GM19395 (cell line): ENCODE measurements around the gene KCNIP1.
"Not testable (repeated sequence)": the region's sequence is repeated elsewhere in the genome, so short reads cannot be mapped to it uniquely, and the experiment has no call there.

Source experiments
- ATAC-seq: cut with Tn5 transposase; IDR thresholded peaks from one replicate; pipeline ENCODE4 v1.9.1; 2021; ENCODE audit warnings: mild to moderate bottlenecking, moderate library complexity; ENCODE audit not compliant: unreplicated experiment

KCNIP1 gene

DNA sequence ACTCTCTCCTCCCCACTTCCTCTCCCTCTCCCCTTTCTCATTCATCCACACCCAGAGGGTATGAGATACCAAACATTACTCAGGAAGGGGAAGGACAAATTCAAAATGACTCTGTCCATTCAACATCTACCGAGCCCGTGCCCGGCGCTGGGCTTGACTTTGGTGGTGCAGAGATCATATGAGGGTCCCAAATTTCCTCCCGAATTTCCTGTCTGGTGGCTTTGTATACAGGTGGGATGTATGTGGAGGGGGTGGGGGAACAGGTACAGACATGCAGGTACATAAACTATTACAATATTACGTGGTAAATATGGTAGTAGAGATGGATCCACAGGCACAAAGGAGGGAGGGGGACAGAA, 257.9 kb downstream of the KCNIP1 start:
- no peak for ATAC-seq

DNA sequence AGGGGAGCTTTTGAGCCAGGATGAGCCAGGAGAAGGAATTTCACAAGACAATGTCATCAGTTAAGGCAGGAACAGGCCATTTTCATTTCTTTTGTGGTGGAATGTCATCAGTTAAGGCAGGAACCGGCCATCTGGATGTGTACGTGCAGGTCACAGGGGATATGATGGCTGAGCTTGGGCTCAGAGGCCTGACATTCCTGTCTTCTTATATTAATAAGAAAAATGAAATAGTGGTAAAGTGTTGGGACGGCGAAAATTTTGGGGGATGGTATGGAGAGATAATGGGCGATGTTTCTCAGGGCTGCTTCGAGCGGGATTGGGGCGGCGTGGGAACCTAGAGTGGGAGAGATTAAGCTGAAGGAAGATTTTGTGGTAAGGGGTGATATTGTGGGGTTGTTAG, 258.5 kb downstream of the KCNIP1 start:
- ATAC-seq, result not testable (repeated sequence)

DNA sequence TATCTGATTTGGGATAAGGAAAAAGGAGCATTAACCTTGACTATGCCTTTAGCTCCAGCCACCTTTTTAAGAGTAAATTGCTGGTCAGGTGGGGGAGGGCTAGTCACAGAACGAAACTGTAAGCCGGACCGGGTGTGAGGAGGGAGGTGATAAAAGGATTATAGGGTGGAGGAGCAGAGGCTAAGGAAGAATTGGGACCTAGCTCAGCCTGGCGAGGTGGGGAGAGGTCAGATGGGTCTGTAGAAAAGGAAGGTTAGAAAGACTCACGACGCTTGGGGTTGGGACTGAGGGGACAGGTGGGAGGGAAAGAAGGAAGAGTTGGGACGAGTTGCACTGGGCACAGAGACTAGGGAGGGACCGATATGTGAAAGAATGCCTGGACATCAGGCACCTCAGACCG, 262.0 kb downstream of the KCNIP1 start:
- ATAC-seq, result not testable (repeated sequence)

DNA sequence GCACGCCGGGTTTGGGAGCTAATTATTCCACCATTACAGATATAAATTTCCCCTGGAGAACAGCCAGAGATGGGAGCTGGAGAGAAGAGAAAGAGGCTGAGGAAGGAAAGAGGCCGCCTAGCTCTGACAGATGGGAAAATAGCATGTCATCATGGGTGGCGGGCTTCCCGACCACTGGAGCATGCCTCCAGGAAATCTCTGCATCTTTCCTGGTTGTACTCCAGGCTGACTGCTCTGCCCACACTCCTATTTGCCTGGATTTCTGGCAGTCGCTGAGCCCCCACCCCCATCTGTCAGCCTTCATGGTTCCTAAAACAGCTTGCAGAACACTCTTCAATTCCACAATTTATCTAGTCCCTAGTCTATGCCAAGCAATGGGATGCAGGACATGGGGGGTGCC, 265.4 kb downstream of the KCNIP1 start:
- ATAC-seq, result no peak

DNA sequence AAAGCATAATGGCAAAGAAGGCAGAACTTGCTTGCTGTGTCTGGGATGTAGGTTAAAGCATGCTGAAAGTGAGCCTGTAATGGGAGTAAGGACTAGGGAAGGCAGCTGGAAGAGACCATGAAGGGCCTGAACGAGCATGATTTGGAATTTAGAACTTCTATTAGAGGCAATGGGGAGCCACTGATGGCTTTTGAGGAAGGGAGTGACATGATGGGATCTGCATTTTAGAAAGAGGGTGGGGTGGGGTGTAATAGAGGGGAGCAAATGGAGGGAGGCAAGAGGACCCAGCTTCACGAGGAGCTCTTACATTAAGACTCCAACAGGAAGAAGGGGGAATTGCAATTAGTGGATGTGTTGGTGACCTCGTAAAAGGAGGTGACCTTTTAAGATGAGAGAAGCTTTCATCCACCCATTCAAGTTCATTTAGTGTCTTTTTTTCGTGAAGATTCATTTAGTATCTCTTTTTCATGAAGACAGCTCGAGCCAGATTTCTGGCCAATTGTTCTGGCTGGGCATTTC, 266.1 kb downstream of the KCNIP1 start:
- ATAC-seq, result no peak

DNA sequence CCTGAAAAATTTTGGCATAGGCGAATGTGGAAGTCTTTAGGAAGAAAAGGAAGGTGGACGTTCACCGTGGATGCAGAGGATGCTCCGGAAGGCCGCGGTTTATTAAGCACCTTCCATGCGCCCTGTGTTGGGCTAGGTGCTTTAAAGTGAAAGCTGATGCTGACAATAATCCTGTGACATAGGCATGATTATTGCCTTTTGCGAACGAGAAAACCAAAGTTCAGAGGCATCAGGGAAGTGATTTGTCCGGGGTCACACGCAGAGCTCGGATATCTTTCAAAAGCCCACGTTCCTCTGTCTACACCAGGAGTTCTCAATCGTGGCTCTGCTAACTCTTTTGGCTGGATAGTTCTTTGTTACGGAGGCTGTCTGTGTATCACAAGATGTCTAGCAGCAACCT, 267.7 kb downstream of the KCNIP1 start:
- no peak for ATAC-seq

DNA sequence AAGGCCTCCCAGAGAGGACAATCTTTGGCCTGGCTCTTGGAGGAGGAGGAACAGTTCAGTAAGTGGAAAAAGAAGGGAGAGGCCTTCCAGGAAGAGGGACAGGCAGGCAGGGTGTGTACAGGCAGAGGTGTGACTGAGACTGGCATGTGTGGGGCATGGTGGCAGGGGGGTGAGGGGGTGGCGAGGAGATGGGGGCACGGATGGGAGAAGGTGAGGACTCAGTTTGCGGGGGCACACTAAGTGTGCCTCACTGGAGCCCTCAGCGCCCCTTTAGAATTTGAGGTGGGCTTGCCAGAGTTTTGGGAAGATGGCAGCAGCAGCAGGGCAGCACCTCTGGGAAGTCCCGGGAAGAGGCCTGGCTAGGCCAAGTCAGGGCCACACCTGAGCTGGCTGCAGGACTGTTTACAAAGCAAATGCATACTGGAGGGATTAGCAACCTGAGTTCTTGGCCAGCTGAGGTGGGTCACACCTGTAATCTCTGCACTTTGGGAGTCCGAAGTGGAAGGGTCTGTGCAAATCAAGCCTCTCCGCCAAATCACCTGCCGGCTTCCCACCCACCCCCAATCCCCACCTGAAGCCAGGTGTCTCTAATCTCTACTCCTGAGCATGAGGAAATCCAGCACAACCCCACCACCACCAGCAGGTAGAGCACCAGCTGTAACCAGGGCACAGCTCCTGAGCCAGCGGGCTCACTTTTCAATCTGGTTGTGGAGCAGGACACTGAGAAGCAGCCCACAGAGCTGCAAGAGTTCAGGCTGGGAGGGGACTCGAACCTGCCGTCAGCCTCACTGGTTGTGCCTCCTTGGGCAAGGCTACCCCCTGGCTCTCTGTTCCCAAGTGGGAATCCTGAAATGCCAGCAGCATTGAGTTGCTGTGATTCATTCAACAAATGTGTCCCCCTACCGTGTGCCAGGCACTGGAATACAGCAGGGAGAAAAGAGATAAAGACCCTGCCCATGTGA, 269.5 kb downstream of the KCNIP1 start:
- no peak for ATAC-seq

DNA sequence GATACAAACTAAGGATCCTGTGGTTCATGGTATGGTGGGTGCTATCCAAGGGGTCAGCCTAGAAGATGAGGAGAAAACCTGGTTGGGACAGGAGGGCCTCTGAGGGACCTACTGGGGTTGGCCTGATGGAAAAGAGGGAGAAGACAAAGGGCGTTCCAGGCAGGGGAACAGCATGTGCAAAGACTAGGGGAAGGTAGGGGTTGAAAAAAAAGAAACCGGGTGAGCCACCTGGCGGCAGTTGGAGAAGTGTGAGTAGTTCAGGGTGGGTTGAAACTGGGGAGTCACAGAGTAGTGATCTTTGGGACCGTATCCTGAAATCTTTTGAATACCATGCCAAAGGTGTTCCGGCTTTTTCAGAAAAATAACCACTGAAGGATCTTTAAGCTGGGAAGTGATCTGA, 271.0 kb downstream of the KCNIP1 start:
- no peak for ATAC-seq

DNA sequence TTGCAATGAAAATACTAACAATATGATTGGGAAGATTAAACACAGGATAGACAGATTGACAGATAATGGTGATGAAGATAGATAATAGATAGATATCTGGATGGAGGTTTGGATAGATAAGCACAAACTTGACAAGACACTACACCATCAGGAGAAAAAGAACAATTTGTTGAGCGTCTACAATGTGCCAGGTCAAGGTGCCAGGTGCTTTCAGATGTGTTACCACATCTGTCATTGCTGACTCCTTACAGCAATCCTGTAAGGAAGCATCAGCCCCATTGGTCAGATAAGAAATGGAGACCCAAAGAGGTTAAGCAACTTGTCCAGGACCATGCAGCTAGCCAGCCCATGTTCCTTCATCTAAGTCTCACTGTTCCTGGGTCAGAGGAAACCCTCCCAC, 278.1 kb downstream of the KCNIP1 start:
- no peak for ATAC-seq

DNA sequence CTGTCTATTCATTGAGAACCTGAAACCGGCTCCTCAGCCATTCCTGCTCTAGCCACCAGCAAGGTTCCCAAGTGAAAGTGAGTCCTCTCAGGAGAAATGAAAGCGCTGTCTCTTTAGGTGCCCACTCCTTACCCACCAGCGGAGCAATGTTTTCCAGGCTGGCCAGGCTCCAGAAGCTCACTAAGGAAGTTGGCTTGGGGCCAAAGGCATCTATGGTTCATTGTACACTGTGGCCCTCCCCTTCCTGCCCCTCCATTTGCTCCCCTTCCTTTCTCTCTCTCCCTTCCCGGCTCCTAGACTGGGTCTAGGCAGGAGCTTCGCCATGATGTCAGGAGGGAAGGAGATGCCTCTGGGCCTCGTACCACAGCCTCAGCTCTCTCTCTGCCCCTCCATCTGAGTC, 278.6 kb downstream of the KCNIP1 start:
- ATAC-seq, result no peak

DNA sequence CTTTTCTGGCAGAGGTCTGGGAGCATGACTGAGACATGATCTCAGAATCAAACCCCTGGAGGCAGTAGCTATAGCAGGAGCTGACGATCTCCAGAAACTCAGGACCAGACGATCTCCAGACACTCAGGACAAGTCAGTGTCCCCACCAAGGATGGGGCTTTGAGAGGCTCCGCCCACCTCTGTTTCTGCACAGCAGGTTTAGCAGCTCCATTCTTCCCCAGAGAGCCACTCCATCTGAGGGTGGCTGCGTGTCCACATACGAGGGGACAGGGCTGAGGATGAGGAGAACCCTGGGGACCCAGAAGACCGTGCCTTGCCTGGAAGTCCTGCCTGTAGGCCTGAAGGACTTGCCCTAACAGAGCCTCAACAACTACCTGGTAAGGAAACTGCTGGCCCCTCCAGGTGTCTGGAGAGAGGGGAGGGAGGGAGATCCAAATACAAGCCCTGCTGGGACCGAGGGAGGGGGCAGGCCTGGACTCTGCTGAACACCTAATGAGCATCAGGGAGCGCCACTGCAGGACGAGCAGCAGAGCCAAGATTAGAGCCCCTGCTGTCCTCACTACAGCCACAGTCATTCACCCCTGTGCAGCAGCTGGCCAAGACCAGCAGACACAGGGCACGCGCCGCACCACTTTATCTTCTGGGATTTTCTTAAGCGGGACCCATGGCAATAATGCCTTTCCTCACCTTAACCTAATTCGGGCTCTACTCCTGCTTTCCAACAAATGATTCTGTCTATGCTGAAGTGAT, 279.9 kb downstream of the KCNIP1 start, which contains the start of gene GABRP:
Gene GABRP (plus strand): TSS at position 228 of the 750 bp plus-strand sequence. CDS start 4,891 bp downstream, outside the sequence.
- ATAC-seq, result no peak

DNA sequence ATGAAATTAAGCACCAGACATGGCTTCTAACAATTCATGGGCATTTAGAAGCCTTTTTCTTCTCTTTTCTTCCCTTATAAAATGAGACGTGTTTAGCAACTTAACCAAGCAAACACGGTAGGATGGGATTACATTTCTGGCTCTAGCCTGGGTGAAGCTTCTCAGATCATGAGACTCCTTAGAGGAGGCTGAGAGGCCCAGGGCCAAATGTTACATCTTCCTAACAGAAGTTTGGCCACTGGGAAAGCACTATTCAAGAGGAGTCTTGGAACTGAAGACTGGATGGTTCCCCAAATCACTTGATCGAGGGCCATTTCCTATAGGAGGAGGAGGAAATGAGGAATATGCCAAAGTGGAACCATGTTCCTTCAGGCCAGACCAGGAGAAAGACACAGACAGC, 281.6 kb downstream of the KCNIP1 start:
- ATAC-seq, result no peak
